CD4-positive, alpha-beta T cell (primary cell): ENCODE results near the gene MYDGF. TPM values are rescaled to one million over a fixed set of nuclear protein-coding genes. Genes with fewer than 3 reads are reported as not detected.

Source experiments
- ATAC-seq: fragments of 200-7000 bp; cut with Tn5 transposase; one replicate; pipeline ENCODE4 v1.10.0; 2022; ENCODE audit warnings: mild to moderate bottlenecking; ENCODE audit not compliant: poor library complexity
- CTCF ChIA-PET: fragments of 350-600 bp; sonication (Branson Sonifier 250); formaldehyde crosslinking; loops from one replicate; lab custom pipeline; 2021; ENCODE audit warnings: antibody characterized with exemption, inconsistent platforms; lab: Charles Lee
- POLR2A ChIA-PET: fragments of 350-600 bp; sonication (Branson Sonifier 250); formaldehyde crosslinking; loops from one replicate; lab custom pipeline; 2021; ENCODE audit warnings: antibody characterized with exemption, inconsistent platforms; lab: Charles Lee
- DNase-seq, 14 experiments: peaks; one replicate each; pipeline ENCODE4 v3.0.0-alpha.2; 2013 to 2020; ENCODE audit warnings: mixed read lengths in 2 of 14
- H3K27ac ChIP-seq, 2 donors: one replicate each; pipeline versions ENCODE4 v1.5.1 to v1.7.0; 2013; ENCODE audit warnings: low read length in 2 of 2, low read depth in 1 of 2, mild to moderate bottlenecking in 1 of 2
- H3K27me3 ChIP-seq, 2 experiments: 1 replicate in 1 of 2; 2 replicates in 1 of 2; pipeline versions ENCODE4 v1.6.1 to v1.7.0; 2013; ENCODE audit warnings: low read length in 2 of 2, control low read depth in 1 of 2, mild to moderate bottlenecking in 1 of 2, moderate library complexity in 1 of 2; ENCODE audit not compliant: insufficient read depth in 2 of 2, control insufficient read depth in 1 of 2
- H3K36me3 ChIP-seq: one replicate; pipeline ENCODE4 v1.6.1; 2013; ENCODE audit warnings: low read length, control low read depth; ENCODE audit not compliant: insufficient read depth
- H3K4me1 ChIP-seq: one replicate; pipeline ENCODE4 v1.6.1; 2013; ENCODE audit warnings: low read length, control low read depth; ENCODE audit not compliant: insufficient read depth
- H3K4me3 ChIP-seq: one replicate; pipeline ENCODE4 v1.5.1; 2013; ENCODE audit warnings: mild to moderate bottlenecking, low read length, moderate library complexity
- H3K9me3 ChIP-seq, 2 experiments: 1 replicate in 1 of 2; 2 replicates in 1 of 2; pipeline versions ENCODE4 v1.6.1 to v1.7.0; 2013; ENCODE audit warnings: low read length in 2 of 2, mild to moderate bottlenecking in 2 of 2, control low read depth in 1 of 2, moderate library complexity in 1 of 2; ENCODE audit not compliant: control insufficient read depth in 1 of 2, insufficient read depth in 1 of 2
- H3K27ac Mint-ChIP-seq: one replicate; pipeline ENCODE4 v1.8.0; 2020; ENCODE audit warnings: mixed read lengths
- H3K27me3 Mint-ChIP-seq: one replicate; pipeline ENCODE4 v1.8.0; 2021; ENCODE audit warnings: mixed read lengths
- H3K36me3 Mint-ChIP-seq: one replicate; pipeline ENCODE4 v1.8.0; 2021; ENCODE audit warnings: low read depth, mixed read lengths
- H3K4me1 Mint-ChIP-seq: one replicate; pipeline ENCODE4 v1.8.0; 2021; ENCODE audit warnings: low read depth, mixed read lengths
- H3K4me3 Mint-ChIP-seq: one replicate; pipeline ENCODE4 v1.8.0; 2020; ENCODE audit warnings: mild to moderate bottlenecking, mixed read lengths
- H3K9me3 Mint-ChIP-seq: one replicate; pipeline ENCODE4 v1.8.0; 2020; ENCODE audit warnings: mixed read lengths
- CTCF ChIP-seq: fragments of 200-600 bp; IDR thresholded peaks from one replicate; pipeline ENCODE4 v1.8.0; 2022; ENCODE audit warnings: antibody characterized with exemption, mild to moderate bottlenecking
- intact Hi-C, 2 experiments: fragments of 100-400 bp; cut with DNase I in 1 of 2; cut with micrococcal nuclease in 1 of 2; formaldehyde crosslinking; loops; one replicate each; pipeline versions ENCODE4 v1.15.1 to v1.9.0; 2023 to 2025; cut with DNase I, micrococcal nuclease
- total RNA-seq, 174 experiments: library from RNA in 2 of 174; stranded (reverse) in 2 of 174; gene quantifications; one replicate each; pipeline ENCODE4 v1.2.3 and lab custom pipeline; 2021 to 2026

The MYDGF gene
- total RNA-seq, 2 experiments from 2014 or later: 22.0 to 23.0 TPM

GRCh38 chr19:4678881-4679790 lies 9.0 kb upstream of the MYDGF start:
- Mint-ChIP-seq H3K27me3 (no peaks in the 10 kb centered on the region), H3K27ac (no peak overlapping the region), H3K9me3 (no peaks in the 10 kb centered on the region), H3K4me3 (no peak overlapping the region), H3K4me1 (no peaks in the 10 kb centered on the region), H3K36me3 (peaks cover 49% of the 10 kb centered on the region)
- ChIA-PET POLR2A (no interaction called here), CTCF (no interaction called here)
- TF ChIP-seq CTCF: no peak
- ATAC-seq (peak; percentile 44), DNase-seq (peak in 3 of 14 experiments; percentile 11 to 62 (median 32))
- intact Hi-C loops: no loop called here
- Histone ChIP-seq H3K36me3 (peaks cover 50% of the 10 kb centered on the region), H3K27me3 (no peaks in the 10 kb centered on the region), H3K4me3 (no peak overlapping the region), H3K27ac (no peak overlapping the region), H3K4me1 (no peaks in the 10 kb centered on the region), H3K9me3 (no peaks in the 10 kb centered on the region)

DNA sequence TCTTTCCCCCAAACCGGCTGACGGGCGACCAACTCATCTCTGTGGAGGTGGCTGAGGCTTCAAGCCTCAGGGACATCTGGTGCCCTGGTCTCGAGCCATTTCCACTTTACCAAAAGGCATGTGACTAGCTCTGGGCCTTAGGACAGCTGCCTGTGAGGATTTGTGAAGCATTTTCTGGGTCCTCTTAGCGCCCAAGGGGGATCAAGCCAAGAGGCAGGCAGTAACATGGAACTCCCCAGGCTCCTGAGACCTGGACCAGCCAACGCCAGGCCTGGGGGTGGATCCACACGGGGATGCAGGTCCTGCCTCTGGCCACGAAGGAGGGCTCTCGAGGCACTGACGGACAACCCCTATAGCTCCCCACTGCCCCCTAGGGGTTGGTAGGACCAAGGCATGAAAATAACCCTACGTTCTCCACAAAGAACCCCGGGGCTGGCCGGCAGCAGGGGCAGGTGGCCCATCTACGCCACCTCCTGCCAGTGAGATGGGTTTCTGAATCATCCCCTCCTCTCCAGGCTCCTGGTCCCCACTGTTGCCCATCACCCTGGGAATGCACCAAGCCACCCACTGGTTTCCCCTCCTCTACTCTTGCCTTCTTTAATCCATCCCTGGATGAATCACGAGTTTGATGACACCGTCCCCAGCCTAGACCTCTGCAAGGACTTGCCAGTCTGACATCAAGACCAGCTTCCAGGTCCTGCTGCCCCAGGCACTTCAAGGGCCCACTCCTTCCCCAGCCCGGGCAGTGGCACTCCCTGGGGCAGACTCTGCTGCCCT lies 7.0 kb upstream of the MYDGF start:
- no peaks in the 10 kb centered on the region for H3K4me1 Mint-ChIP-seq
- no peaks in the 10 kb centered on the region for H3K27me3 Mint-ChIP-seq
- TF ChIP-seq CTCF: no peak
- intact Hi-C loops: no loop called here
- no peak overlapping the region for H3K4me3 Mint-ChIP-seq
- no peak overlapping the region for H3K27ac Mint-ChIP-seq
- peaks cover 36% of the 10 kb centered on the region for H3K36me3 Mint-ChIP-seq
- ATAC-seq (no peak), DNase-seq (peak in 4 of 14 experiments; percentile 10 to 63 (median 38))
- H3K9me3 ChIP-seq: no peaks in the 10 kb centered on the region
- no peak overlapping the region for H3K27ac ChIP-seq
- no peaks in the 10 kb centered on the region for H3K27me3 ChIP-seq
- H3K9me3 Mint-ChIP-seq: no peaks in the 10 kb centered on the region
- no peak overlapping the region for H3K4me3 ChIP-seq
- peaks cover 36% of the 10 kb centered on the region for H3K36me3 ChIP-seq
- ChIA-PET CTCF (no interaction called here), POLR2A (no interaction called here)
- H3K4me1 ChIP-seq: no peaks in the 10 kb centered on the region

GRCh38 chr19:4675346-4675745 lies 5.2 kb upstream of the MYDGF start:
- Histone ChIP-seq H3K36me3 (peaks cover 30% of the 10 kb centered on the region), H3K27me3 (no peaks in the 10 kb centered on the region), H3K9me3 (no peaks in the 10 kb centered on the region), H3K4me3 (no peak overlapping the region), H3K4me1 (peaks cover 4% of the 10 kb centered on the region), H3K27ac (no peak overlapping the region)
- no peak for TF ChIP-seq CTCF
- POLR2A ChIA-PET: no interaction called here
- intact Hi-C loops: no loop called here
- Mint-ChIP-seq H3K36me3 (peaks cover 26% of the 10 kb centered on the region), H3K4me1 (no peaks in the 10 kb centered on the region), H3K9me3 (no peaks in the 10 kb centered on the region), H3K4me3 (no peak overlapping the region), H3K27me3 (no peaks in the 10 kb centered on the region), H3K27ac (no peak overlapping the region)
- no peak for ATAC-seq
- CTCF ChIA-PET: interaction anchor here (0.6 kb wide), 1 partner anchor 316 kb away, joined by 3 read pairs; no protein-coding TSS in a partner anchor
- DNase-seq: no peak
